Chondrocyte (in vitro differentiated cells): ENCODE measurements around the gene SLC41A3. TPM values are rescaled to one million over a fixed set of nuclear protein-coding genes. Genes with fewer than 3 reads are reported as not detected.

ENCODE experiments used
- DNase-seq: peaks from one replicate; pipeline ENCODE4 v3.0.0; 2021; ENCODE audit warnings: mixed read lengths, low spot score
- H3K27ac Mint-ChIP-seq: one replicate; pipeline ENCODE4 v1.8.0; 2021; ENCODE audit warnings: mild to moderate bottlenecking, moderate library complexity, mixed read lengths; ENCODE audit not compliant: unreplicated experiment
- H3K27me3 Mint-ChIP-seq: 2 replicates; pipeline ENCODE4 v1.8.0; 2021; ENCODE audit warnings: low read depth, mixed read lengths
- H3K36me3 Mint-ChIP-seq: 2 replicates; pipeline ENCODE4 v1.8.0; 2021; ENCODE audit warnings: low read depth, mixed read lengths
- H3K4me1 Mint-ChIP-seq: 2 replicates; pipeline ENCODE4 v1.8.0; 2021; ENCODE audit warnings: low read depth, mild to moderate bottlenecking, mixed read lengths
- H3K4me3 Mint-ChIP-seq: one replicate; pipeline ENCODE4 v1.8.0; 2021; ENCODE audit warnings: mild to moderate bottlenecking, moderate library complexity, mixed read lengths; ENCODE audit not compliant: unreplicated experiment
- H3K9me3 Mint-ChIP-seq: 2 replicates; pipeline ENCODE4 v1.8.0; 2021; ENCODE audit warnings: low read depth, mixed read lengths
- total RNA-seq: library from RNA; stranded (reverse); gene quantifications from 3 replicates; pipeline ENCODE4 v1.2.1, GENCODE V29; 2021
- TF ChIP-seq, protein P1 (sequence below): fragments of 200-600 bp; sonication (generic); IDR thresholded peaks from 2 replicates; pipeline ENCODE4 v1.5.0; 2021; ENCODE audit warnings: antibody characterized with exemption, mild to moderate bottlenecking, moderate library complexity

Gene SLC41A3
- total RNA-seq, 1 donor from 2014 or later, result 43.2 TPM

GRCh38 chr3:126124896-126125295 is 41.0 kb upstream of the SLC41A3 start:
- H3K27ac Mint-ChIP-seq, result no peak overlapping the region
- no peaks in the 10 kb centered on the region for H3K4me1 Mint-ChIP-seq
- H3K36me3 Mint-ChIP-seq, result no peaks in the 10 kb centered on the region
- no peaks in the 10 kb centered on the region for H3K9me3 Mint-ChIP-seq
- TF ChIP-seq, protein P1, sequence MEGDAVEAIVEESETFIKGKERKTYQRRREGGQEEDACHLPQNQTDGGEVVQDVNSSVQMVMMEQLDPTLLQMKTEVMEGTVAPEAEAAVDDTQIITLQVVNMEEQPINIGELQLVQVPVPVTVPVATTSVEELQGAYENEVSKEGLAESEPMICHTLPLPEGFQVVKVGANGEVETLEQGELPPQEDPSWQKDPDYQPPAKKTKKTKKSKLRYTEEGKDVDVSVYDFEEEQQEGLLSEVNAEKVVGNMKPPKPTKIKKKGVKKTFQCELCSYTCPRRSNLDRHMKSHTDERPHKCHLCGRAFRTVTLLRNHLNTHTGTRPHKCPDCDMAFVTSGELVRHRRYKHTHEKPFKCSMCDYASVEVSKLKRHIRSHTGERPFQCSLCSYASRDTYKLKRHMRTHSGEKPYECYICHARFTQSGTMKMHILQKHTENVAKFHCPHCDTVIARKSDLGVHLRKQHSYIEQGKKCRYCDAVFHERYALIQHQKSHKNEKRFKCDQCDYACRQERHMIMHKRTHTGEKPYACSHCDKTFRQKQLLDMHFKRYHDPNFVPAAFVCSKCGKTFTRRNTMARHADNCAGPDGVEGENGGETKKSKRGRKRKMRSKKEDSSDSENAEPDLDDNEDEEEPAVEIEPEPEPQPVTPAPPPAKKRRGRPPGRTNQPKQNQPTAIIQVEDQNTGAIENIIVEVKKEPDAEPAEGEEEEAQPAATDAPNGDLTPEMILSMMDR, result no peak
- H3K4me3 Mint-ChIP-seq, result no peak overlapping the region
- H3K27me3 Mint-ChIP-seq, result peaks cover 8% of the 10 kb centered on the region
- no peak for DNase-seq

DNA sequence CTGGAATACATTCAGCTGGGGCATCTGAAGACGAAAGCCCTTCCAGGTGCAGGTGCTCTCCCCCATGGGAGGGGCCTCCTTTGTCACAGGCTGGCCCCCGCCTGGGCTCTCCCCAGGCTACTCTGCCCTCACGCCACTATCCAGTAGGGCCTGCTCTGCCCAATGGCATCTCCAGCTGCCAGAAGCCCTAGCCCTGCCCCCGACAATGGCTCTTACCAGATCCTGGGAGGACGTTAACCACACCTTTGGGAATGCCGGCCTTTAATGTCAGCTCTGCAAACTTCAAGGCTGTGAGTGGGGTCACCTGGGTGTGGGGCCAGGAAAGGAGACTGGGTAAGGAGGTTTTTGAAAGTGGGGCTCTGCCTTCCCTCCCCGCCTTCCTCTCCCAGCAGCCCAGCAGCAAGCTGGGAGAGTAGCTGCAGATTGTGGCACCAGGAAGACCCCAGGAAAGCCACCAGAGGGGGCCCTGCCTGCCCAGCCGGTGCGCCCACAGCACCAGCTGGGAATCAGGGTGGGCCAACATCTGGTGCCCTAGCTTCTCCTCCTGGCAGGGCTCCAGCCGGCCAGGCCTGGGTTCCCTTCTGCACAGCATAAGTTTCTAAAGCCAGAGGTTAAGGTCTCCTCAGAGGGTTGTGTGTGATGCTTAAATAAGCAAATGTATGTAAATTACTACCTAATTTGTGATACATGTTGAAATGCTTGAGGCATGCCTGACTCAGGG is 40.4 kb upstream of the SLC41A3 start:
- H3K36me3 Mint-ChIP-seq, result no peaks in the 10 kb centered on the region
- H3K27me3 Mint-ChIP-seq, result peaks cover 13% of the 10 kb centered on the region
- TF ChIP-seq, protein P1, result no peak
- H3K27ac Mint-ChIP-seq, result no peak overlapping the region
- H3K4me3 Mint-ChIP-seq, result no peak overlapping the region
- no peaks in the 10 kb centered on the region for H3K9me3 Mint-ChIP-seq
- DNase-seq, result peak; percentile 72
- H3K4me1 Mint-ChIP-seq, result no peaks in the 10 kb centered on the region

DNA sequence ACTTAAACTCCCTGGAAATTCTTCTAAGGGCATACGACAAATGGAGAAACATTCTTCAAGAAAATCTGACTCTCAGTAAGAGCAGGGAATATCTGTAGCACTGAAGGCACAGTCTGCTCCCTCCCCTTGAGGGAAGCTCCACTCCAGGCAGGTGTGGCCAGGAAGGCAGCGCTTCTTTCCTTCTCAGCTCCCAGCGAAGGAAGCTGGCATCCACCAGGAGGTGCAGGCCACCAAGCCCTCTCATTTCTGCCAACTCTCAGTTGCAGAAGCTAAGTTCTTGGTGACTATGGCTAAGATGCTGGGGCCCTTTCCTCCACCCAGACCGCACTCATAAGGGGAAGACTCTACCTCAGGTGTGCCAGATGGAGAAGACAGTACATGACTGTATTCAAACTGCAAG is 37.7 kb upstream of the SLC41A3 start:
- Mint-ChIP-seq H3K4me1 (no peaks in the 10 kb centered on the region), H3K9me3 (peaks cover 3% of the 10 kb centered on the region), H3K4me3 (no peak overlapping the region), H3K27ac (no peak overlapping the region), H3K36me3 (no peaks in the 10 kb centered on the region), H3K27me3 (peaks cover 20% of the 10 kb centered on the region)
- no peak for DNase-seq
- TF ChIP-seq, protein P1, result no peak

- TF ChIP-seq, protein P1, result no peak
- Mint-ChIP-seq H3K27ac (no peak overlapping the region), H3K4me3 (no peak overlapping the region), H3K27me3 (peaks cover 20% of the 10 kb centered on the region), H3K4me1 (no peaks in the 10 kb centered on the region), H3K9me3 (peaks cover 3% of the 10 kb centered on the region), H3K36me3 (no peaks in the 10 kb centered on the region)
- peak; percentile 51 for DNase-seq
These were observed 37.1 kb upstream of the SLC41A3 start for GRCh38 chr3:126121074-126121473.

GRCh38 chr3:126119976-126120375 is 36.1 kb upstream of the SLC41A3 start:
- H3K4me3 Mint-ChIP-seq, result no peak overlapping the region
- no peak for DNase-seq
- H3K9me3 Mint-ChIP-seq, result peaks cover 3% of the 10 kb centered on the region
- H3K27ac Mint-ChIP-seq, result no peak overlapping the region
- H3K4me1 Mint-ChIP-seq, result no peaks in the 10 kb centered on the region
- H3K27me3 Mint-ChIP-seq, result peaks cover 20% of the 10 kb centered on the region
- TF ChIP-seq, protein P1, result no peak
- no peaks in the 10 kb centered on the region for H3K36me3 Mint-ChIP-seq
